CD4-positive, alpha-beta T cell treated with Interleukin-6 for 4 hours (primary cell): ENCODE measurements around the gene MAGEA9.
"Not testable (repeated sequence)": the region's sequence is repeated elsewhere in the genome, so short reads cannot be mapped to it uniquely, and the experiment has no call there.

ENCODE experiments used
- DNase-seq: peaks from one replicate; pipeline ENCODE4 v3.0.0-alpha.2; 2020; ENCODE audit warnings: mixed read lengths

MAGEA9 gene

GRCh38 chrX:149807747-149808458, 26.2 kb downstream of the MAGEA9 start:
- no peak for DNase-seq

DNA sequence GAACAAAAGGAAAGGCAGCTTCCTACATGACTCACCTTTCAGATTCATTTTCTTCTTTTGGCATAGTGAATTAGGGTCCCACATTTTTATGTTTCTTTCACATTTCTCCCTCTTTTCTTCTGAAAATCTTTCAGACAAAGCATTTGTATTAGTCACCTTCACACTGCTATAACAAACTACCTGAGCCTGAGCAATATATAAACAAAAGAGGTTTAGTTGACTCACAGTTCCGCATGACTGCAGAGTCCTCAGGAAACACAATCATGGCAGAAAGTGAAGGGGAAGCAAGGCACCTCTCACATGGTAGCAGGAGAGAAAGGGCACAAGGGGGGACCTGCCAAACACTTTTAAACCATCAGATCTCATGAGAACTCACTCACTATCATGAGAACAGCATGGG, 36.9 kb downstream of the MAGEA9 start:
- no peak for DNase-seq

GRCh38 chrX:149819371-149819770, 37.6 kb downstream of the MAGEA9 start:
- no peak for DNase-seq

- DNase-seq: peak; percentile 59
Measured at GRCh38 chrX:149825424-149825823, 43.7 kb downstream of the MAGEA9 start.

GRCh38 chrX:149827254-149827653, 45.5 kb downstream of the MAGEA9 start:
- DNase-seq: no peak

DNA sequence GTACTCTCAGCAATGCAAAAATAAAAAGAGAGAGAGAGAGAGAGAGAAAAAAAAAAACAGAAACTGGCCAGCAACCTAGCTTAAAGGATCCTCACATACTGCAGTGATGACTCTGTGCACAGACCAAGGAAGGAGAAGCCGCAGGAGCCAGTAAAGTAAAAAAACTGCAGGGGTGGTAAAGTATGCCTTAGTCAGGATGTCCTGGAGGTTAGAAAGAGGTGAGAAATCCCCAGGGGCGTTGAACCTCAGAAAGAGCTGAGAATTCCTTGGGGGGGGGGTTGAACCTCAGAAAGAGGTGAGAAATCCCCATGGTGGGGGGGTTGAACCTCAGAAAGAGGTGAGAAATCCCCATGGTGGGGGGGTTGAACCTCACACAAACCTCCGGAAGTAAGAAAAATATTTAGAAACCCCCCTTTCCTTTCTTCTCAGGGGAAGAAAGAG, 48.0 kb downstream of the MAGEA9 start:
- DNase-seq: peak; percentile 11

- peak; percentile 29 for DNase-seq
Measured at GRCh38 chrX:149830192-149830873, 48.6 kb downstream of the MAGEA9 start.

DNA sequence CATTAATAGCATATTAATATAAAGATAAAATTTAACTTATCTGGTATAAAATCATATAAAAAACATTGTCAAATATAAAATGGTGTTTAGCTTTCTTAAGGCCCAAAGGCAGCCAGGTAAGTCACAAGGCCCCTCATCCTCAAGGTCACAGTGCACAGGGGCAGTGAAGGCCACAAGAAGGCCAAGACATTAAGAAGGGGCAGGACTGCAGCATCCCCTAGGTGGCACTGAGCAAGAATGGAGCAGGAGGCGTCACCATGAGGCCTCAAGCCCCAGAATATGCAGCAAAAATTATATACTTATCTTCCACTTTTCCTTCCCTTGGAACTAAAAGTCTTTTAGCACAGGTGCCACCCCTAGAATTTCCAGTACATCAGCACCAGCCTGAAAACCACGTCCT, 49.7 kb downstream of the MAGEA9 start:
- DNase-seq: no peak

DNA sequence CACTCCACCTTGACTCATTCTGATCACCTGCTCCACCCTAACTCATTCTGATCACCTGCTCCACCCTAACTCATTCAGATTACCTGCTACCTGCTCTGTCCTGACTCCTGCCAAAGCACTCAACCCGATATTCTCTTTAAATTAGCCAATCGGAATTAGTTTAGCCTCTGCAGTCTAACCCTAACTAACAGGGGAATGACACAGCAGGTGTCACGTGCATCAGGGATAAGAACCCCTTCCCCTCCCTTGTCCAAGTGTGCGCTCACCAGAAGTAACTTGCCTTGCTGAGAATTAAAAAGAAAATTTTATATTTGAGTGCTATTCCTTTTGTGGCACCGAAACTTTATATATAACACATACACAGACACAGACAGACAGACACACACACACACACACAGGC, 55.0 kb downstream of the MAGEA9 start:
- not testable (repeated sequence) for DNase-seq

GRCh38 chrX:149837167-149837566, 55.4 kb downstream of the MAGEA9 start:
- DNase-seq: no peak
